Kidney tubule cell (primary cell): ENCODE data around the gene RBM25.
"Not testable (repeated sequence)": the region's sequence is repeated elsewhere in the genome, so short reads cannot be mapped to it uniquely, and the experiment has no call there.

Experiments
- DNase-seq: peaks from one replicate; pipeline ENCODE4 v3.0.0-alpha.2; 2018; ENCODE audit warnings: low spot score

The RBM25 gene

DNA sequence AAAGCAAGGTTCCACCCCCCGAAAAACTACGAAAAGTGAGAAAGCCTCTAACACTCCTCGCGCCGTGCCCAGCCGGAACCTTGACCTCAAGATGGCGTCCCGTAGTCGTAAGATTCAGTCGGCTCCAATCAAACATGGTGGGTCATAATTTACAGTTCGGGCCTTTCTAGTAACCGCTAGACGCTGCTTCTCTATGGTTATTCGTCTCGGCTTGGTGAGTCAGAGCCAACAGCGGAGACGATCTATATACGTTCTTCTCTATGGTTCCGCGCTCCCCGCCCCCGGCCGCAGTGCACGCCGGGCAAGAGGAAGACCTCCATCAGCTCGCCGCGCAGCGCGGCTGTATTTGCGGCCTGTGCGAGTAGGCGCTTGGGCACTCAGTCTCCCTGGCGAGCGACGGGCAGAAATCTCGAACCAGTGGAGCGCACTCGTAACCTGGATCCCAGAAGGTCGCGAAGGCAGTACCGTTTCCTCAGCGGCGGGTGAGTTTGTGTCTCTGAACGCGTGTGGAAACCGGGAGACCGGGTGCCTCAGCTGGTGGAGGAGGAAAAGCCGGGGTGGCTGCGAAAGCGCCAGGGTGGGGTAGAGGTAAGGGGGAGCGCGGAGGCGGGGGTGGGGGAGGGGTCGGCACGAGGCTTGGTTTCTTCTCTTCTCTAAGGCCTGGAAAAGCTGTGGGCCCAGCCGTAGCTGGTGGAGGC is at the start of gene RBM25:
Gene RBM25, plus strand, starts transcription at position 311 of the 698 bp plus-strand sequence. CDS start 13,108 bp downstream, outside the sequence.
- DNase-seq, result peak; percentile 99

- DNase-seq, result not testable (repeated sequence)
These were observed 47.1 kb upstream of the RBM25 start for GRCh38 chr14:73011189-73011588.

DNA sequence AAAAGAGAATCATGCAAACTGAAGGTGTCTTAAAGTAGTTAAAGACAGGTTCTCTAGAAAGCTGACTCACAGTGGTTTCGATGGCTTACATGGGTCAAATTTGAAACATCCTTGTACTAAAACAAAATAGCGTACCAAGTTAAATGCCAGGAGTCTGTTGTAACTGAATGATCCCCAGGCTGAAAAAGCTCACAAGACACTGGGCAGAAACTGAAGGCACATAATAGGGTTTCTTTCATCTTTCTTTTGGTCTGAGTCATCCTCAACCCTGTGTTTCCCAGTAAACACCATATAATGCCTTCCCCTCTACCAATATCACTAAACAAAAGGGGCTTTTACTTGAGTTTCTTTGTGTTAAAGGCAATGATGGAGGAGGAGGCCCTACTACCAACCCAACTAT is 44.2 kb upstream of the RBM25 start:
- DNase-seq, result no peak

DNA sequence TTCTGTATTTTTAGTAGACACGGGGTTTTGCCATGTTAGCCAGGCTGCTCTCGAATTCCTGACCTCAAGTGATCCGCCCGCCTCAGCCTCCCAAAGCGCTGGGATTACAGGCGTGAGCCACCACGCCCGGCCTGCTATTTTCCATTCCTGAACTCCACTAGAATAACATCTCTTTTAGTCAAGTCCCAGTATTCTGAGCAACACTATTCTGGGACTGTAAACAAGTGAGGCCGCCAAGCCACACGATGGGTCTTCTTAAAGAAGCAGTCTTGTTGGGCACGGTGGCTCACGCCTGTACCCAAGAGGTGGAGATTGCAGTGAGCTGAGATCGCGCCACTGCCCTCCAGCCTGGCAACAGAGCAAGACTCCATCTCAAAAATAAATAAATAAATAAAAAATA is 42.8 kb upstream of the RBM25 start:
- not testable (repeated sequence) for DNase-seq

- peak; percentile 13 for DNase-seq
These were observed 42.3 kb upstream of the RBM25 start for GRCh38 chr14:73016011-73016410.

GRCh38 chr14:73022051-73022450 is 36.3 kb upstream of the RBM25 start:
- no peak for DNase-seq

GRCh38 chr14:73025544-73025943 is 32.8 kb upstream of the RBM25 start:
- no peak for DNase-seq

GRCh38 chr14:73026243-73026844 is 32.0 kb upstream of the RBM25 start:
- DNase-seq, result no peak

- DNase-seq, result peak; percentile 99
These were observed 31.3 kb upstream of the RBM25 start, which contains the start of gene ZFYVE1 for GRCh38 chr14:73026845-73027542. Gene ZFYVE1 (minus strand): TSS chr14:73027106. CDS start chr14:73024508, 2,598 bp downstream.

DNA sequence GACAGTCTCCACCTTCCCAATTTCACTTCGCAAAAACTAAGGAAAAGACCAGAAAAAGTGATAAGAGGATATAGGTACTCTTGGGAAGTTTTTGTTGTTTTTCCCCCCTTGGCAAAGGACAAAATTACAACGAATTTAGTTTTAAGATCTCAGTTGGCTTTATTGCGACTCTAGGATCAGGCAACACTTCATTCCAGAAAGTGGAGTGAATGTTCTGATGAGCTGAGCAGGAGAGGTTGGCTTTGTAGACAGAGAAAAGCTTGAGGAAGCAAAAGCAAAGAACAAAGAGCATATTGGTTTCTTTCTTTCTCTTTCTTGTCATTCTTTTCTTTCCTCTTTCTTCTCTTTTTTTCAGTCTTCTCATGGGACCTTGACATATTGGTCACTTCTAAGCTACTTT is 30.8 kb upstream of the RBM25 start:
- DNase-seq, result no peak

GRCh38 chr14:73027984-73028383 is 30.4 kb upstream of the RBM25 start:
- DNase-seq, result no peak

DNA sequence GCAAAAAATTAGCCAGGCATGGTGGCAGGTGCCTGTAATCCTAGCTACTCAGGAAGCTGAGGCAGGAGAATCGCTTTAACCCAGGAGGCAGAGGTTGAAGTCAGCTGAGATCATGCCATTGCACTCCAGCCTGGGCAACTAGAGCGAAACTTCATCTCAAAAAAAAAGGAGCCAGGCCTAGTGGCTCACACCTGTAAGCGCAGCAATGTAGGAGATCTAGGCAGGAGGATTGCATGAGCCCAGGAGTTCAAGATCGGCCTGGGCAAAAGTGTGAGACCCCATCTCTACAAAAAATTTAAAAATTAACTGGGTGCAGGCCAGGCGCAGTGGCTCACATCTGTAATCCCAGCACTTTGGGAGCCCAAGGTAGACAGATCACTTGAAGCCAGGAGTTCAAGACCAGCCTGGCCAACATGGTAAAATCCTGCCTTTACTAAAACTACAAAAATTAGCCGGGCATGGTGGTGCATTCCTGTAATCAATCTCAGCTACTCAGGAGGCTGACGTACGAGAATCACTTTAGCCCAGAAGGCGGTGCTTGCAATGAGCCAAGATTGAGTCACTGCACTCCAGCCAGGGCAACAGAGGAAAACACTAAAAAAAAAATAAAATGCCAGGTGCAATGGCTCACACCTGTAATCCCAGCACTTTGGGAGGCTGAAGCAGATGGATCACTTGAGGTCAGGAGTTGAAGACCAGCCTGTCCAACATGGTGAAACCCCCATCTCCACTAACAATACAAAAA is 21.5 kb upstream of the RBM25 start:
- DNase-seq, result peak; percentile 87

DNA sequence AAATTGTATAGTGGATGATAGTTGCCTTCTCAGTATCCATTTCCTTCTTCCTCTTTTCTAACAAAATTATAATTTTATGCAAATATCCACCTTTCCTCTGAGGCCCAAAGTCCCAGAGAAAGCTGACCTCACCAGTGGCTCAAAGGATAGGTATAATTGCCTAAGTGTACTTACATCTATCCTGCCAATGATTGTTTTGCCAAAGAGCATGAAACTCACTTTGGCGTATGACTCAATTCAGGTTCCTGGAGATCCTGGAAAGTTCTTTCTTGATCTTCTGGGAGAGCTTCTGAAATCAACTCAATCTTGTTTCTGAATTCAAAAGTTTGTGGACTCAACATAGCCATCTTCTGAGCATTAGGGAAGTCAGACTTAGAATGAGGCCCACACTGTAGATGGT is 10.5 kb upstream of the RBM25 start:
- DNase-seq, result no peak

DNA sequence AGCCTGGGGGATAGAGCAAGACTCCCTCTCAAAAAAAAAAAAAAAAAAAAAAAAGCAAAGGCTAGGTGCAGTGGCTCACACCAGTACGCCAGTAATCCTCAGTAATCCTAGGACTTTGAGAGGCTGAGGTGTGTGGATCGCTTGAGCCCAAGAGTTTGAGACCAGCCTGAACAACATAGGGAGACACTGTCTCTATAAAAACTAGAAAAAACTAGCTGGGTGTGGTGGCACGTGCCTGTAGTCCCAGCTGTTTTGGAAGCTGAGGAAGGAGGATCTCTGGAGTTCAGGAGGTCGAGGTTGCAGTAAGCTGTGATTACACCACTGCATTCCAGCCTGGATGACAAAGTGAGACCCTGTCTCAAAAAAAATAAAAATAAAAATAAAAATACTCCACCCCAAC is 8.9 kb upstream of the RBM25 start:
- no peak for DNase-seq

- DNase-seq, result no peak
These were observed 3.1 kb upstream of the RBM25 start for GRCh38 chr14:73055251-73055650.

GRCh38 chr14:73057944-73058223 is 450 bp upstream of the RBM25 start:
- no peak for DNase-seq

DNA sequence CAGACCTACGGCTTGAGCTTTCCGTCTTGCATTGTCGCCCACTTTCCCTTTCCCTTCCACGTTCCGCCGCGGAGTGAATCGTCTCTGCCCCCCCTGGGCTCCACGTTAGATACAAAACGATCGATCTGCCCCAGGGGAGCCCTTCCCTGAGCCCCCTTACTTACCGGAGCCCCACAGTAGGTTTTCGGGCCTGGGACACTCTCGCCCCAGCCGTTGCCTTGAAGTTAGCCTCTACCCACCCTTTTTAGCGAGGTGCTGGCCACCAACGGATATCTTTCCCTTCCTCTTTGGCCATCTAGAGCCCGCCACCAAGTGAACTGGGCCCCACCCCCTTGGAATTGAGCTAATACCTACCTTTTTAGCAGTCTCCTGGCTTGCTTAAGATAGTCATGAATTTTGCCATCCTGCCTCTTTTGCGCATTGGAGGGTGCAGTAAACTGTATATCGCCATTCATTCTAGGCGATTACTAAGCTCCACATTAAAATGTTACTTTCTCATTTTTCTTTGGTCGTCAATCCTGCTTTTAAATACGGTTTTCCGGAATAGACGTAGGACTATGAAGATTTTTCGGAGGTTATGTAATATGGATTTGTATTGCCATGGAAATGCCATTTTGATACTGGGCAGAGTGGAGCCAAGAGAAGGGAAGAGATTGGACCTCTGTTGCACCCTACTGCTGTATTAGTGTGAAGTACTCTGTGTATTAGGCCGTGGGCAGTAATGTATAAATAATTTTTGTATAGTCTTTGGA is 764 bp downstream of the RBM25 start:
- peak; percentile 44 for DNase-seq

- DNase-seq, result no peak
These were observed 11.3 kb downstream of the RBM25 start for GRCh38 chr14:73069585-73069984.

DNA sequence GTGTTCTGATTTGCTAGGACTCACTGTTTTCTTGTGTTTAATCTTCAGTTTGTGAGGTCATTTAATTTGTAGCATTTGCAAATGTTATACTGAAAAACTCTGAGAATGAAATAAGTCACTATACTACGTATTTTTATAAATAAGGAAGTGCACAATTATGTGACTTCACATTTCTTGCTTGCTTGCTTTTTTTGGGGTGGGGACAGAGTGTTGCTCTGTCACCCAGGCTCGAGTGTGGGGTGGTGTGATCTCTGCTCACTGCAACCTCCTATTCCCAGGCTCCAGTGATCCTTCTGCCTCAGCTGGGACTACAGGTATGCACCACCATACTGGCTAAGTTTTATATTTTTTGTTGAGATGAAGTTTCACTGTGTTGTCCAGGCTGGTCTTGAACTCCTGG is 32.7 kb downstream of the RBM25 start:
- no peak for DNase-seq

- DNase-seq, result no peak
These were observed 39.1 kb downstream of the RBM25 start for GRCh38 chr14:73097421-73097820.

- no peak for DNase-seq
These were observed 42.0 kb downstream of the RBM25 start for GRCh38 chr14:73100334-73100733.
